Psoas muscle (tissue), 8 donors: ENCODE measurements around the gene CCDC183. TPM values are rescaled to one million over a fixed set of nuclear protein-coding genes. Genes with fewer than 3 reads are reported as not detected.
"Not testable (repeated sequence)": the region's sequence is repeated elsewhere in the genome, so short reads cannot be mapped to it uniquely, and the experiment has no call there.

Experiments
- ATAC-seq, 4 donors: fragments of 200-7000 bp; cut with Tn5 transposase; one replicate each; pipeline ENCODE4 v1.9.1; 2020; ENCODE audit warnings: moderate library complexity in 3 of 4, mild to moderate bottlenecking in 2 of 4
- DNase-seq, 2 donors: peaks; one replicate each; pipeline ENCODE4 v3.0.0-alpha.2; 2020
- H3K27ac ChIP-seq: fragments of 200-600 bp; one replicate; pipeline ENCODE4 v1.8.0; 2022
- H3K27me3 ChIP-seq, 3 donors: fragments of 200-600 bp in 1 of 3; one replicate each; pipeline versions ENCODE4 v1.6.1 to v1.8.0; 2013 to 2022; ENCODE audit warnings: low read length in 2 of 3, mild to moderate bottlenecking in 2 of 3, moderate library complexity in 1 of 3; ENCODE audit not compliant: insufficient read depth in 3 of 3
- H3K36me3 ChIP-seq, 2 donors: fragments of 200-600 bp in 1 of 2; one replicate each; pipeline versions ENCODE4 v1.6.1 to v1.8.0; 2013 to 2022; ENCODE audit warnings: low read depth in 1 of 2, mild to moderate bottlenecking in 1 of 2, moderate library complexity in 1 of 2; ENCODE audit not compliant: insufficient read depth in 1 of 2
- H3K4me1 ChIP-seq: fragments of 200-600 bp; one replicate; pipeline ENCODE4 v1.8.0; 2022
- H3K4me3 ChIP-seq: fragments of 200-600 bp; one replicate; pipeline ENCODE4 v1.8.0; 2022; ENCODE audit warnings: mild to moderate bottlenecking
- H3K9me3 ChIP-seq: fragments of 200-600 bp; one replicate; pipeline ENCODE4 v1.8.0; 2022
- WGBS, 3 donors: extraction: QIAGEN DNeasy Blood & Tissue Kit; methylation state at CpG; one replicate each; pipeline versions ENCODE4 v1.1.6 to v1.1.7; 2013; 5-methylcytosine and 5-hydroxymethylcytosine counted together
- intact Hi-C, 2 donors: fragments of 100-400 bp; cut with DNase I; formaldehyde crosslinking; loops; one replicate each; pipeline versions ENCODE4 v1.11.0 to v1.14.2; 2022
- polyA plus RNA-seq, 3 donors: library from polyadenylated mRNA; stranded (reverse); fragments of 200-250 nt; gene quantifications; one replicate each; pipeline ENCODE4 v1.2.3, GENCODE V29; 2013
- total RNA-seq, 4 donors: library from RNA; stranded (reverse); fragmentation: NEBNext Ultra II Directional in 2 of 4; extraction: Animal tissue kit (Norgen Biotek cat#: 25700) in 2 of 4; gene quantifications; one replicate each; pipeline versions ENCODE4 v1.2.1 to v1.2.4, GENCODE V29; 2021 to 2023
- TF ChIP-seq, protein P1 (sequence below): fragments of 200-600 bp; IDR thresholded peaks from one replicate; pipeline ENCODE4 v1.8.0; 2022; ENCODE audit warnings: antibody characterized with exemption
- donor health status: healthy with polysubstance abuse.
- donor health status: DM: no; HTN: no; CAD: no; lungs with moderate emphysema.
- donor health status: Bipolar disorder and iron deficiency.
- donor health status: healthy.
- donor health status: DM: yes; HTN: yes; CAD: no.
- donor health status: DM: no; HTN: no; CAD: no.
- donor health status: DM: no; HTN: no; CAD: no.
- donor health status: DM: yes; HTN: yes; CAD: no.

Gene CCDC183
- total and polyA plus RNA-seq, 7 donors = 0.03 to 0.08 TPM; not detected in 5

- no peaks in the 10 kb centered on the region for H3K9me3 ChIP-seq
- H3K4me1 ChIP-seq = no peaks in the 10 kb centered on the region
- intact Hi-C loops = no loop called here
- TF ChIP-seq, protein P1, sequence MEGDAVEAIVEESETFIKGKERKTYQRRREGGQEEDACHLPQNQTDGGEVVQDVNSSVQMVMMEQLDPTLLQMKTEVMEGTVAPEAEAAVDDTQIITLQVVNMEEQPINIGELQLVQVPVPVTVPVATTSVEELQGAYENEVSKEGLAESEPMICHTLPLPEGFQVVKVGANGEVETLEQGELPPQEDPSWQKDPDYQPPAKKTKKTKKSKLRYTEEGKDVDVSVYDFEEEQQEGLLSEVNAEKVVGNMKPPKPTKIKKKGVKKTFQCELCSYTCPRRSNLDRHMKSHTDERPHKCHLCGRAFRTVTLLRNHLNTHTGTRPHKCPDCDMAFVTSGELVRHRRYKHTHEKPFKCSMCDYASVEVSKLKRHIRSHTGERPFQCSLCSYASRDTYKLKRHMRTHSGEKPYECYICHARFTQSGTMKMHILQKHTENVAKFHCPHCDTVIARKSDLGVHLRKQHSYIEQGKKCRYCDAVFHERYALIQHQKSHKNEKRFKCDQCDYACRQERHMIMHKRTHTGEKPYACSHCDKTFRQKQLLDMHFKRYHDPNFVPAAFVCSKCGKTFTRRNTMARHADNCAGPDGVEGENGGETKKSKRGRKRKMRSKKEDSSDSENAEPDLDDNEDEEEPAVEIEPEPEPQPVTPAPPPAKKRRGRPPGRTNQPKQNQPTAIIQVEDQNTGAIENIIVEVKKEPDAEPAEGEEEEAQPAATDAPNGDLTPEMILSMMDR = no peak
- ATAC-seq = no peak
- no peak overlapping the region for H3K4me3 ChIP-seq
- WGBS, 3 donors = 89 to 95% (median 90%) methylated on average over 30 of the region's 30 CpGs
- no peak overlapping the region for H3K27ac ChIP-seq
- no peaks in the 10 kb centered on the region for H3K27me3 ChIP-seq
- no peak for DNase-seq
- H3K36me3 ChIP-seq = peaks cover 0 to 82% of the 10 kb centered on the region in 2 donors
These were observed 35.0 kb downstream of the CCDC183 start for GRCh38 chr9:136831002-136831719.

GRCh38 chr9:136831720-136832104 lies 35.6 kb downstream of the CCDC183 start:
- no peaks in the 10 kb centered on the region for H3K4me1 ChIP-seq
- H3K9me3 ChIP-seq = no peaks in the 10 kb centered on the region
- ATAC-seq = no peak
- intact Hi-C loops = no loop called here
- DNase-seq = no peak
- 87 to 89% (median 88%) methylated on average over 23 of the region's 23 CpGs for WGBS, 3 donors
- H3K36me3 ChIP-seq = peaks cover 0 to 82% of the 10 kb centered on the region in 2 donors
- no peaks in the 10 kb centered on the region for H3K27me3 ChIP-seq
- H3K27ac ChIP-seq = no peak overlapping the region
- no peak overlapping the region for H3K4me3 ChIP-seq
- TF ChIP-seq, protein P1 = no peak

DNA sequence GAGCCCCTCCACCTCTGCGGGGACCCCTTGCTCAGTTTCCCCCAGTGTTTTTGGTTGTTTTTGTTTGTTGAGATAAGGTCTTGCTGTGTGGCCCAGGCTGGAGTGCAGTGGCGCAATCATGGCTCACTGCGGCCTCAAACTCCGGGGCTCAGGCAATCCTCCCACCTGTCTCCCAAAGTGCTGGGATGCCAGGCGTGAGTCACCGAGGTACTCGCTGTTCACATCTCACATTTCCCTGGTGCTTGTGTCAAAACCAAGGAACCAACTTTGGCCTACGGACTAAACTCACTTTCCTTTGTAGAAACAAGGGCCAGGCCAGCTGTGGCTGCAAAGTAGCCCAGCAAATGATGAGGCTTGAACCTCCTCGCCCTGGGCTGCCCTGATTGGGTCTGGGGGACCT lies 36.4 kb downstream of the CCDC183 start:
- peak; percentile 51 to 75 (median 59) for ATAC-seq
- 76 to 87% (median 80%) methylated on average over 9 of the region's 9 CpGs for WGBS, 3 donors

GRCh38 chr9:136833381-136834048 lies 37.4 kb downstream of the CCDC183 start:
- H3K27me3 ChIP-seq, H3K27ac ChIP-seq, ATAC-seq, DNase-seq, H3K9me3 ChIP-seq, intact Hi-C loops, H3K4me1 ChIP-seq, H3K4me3 ChIP-seq: not testable (repeated sequence)
- 83 to 88% (median 86%) methylated on average over 15 to 16 of the region's 16 CpGs for WGBS, 3 donors
- peaks cover 0 to 73% of the 10 kb centered on the region in 2 donors for H3K36me3 ChIP-seq

More for the DNA sequence above, 36.4 kb downstream of the CCDC183 start:
- intact Hi-C loops = no loop called here
- H3K36me3 ChIP-seq = peaks cover 0 to 73% of the 10 kb centered on the region in 2 donors
- no peaks in the 10 kb centered on the region for H3K9me3 ChIP-seq
- no peaks in the 10 kb centered on the region for H3K27me3 ChIP-seq
- DNase-seq = no peak
- TF ChIP-seq, protein P1 = no peak
- H3K4me3 ChIP-seq = no peak overlapping the region
- no peaks in the 10 kb centered on the region for H3K4me1 ChIP-seq
- H3K27ac ChIP-seq = no peak overlapping the region

GRCh38 chr9:136835162-136835931 lies 39.2 kb downstream of the CCDC183 start:
- DNase-seq (peak in 1 of 2 donors; percentile 12), ATAC-seq (no peak)
- intact Hi-C loops = no loop called here
- H3K27ac ChIP-seq = no peak overlapping the region
- H3K27me3 ChIP-seq = no peaks in the 10 kb centered on the region
- TF ChIP-seq, protein P1 = no peak
- no peaks in the 10 kb centered on the region for H3K4me1 ChIP-seq
- 89 to 92% (median 90%) methylated on average over 35 to 36 of the region's 36 CpGs for WGBS, 3 donors
- H3K36me3 ChIP-seq = peaks cover 0 to 73% of the 10 kb centered on the region in 2 donors
- no peaks in the 10 kb centered on the region for H3K9me3 ChIP-seq
- no peak overlapping the region for H3K4me3 ChIP-seq
